LNCaP clone FGC (cell line): Measurements from ENCODE around the gene TMEM150A.
"Not testable (repeated sequence)": the region's sequence is repeated elsewhere in the genome, so short reads cannot be mapped to it uniquely, and the experiment has no call there.

Experiments used
- DNase-seq: peaks from one replicate; pipeline ENCODE4 v3.0.0-alpha.2; 2011; ENCODE audit warnings: low read depth
- H3K4me3 ChIP-seq: 2 replicates; pipeline ENCODE4 v1.5.1; 2011; ENCODE audit warnings: mild to moderate bottlenecking, low read depth, low read length, control low read depth
- TF ChIP-seq, protein P1 (sequence below): IDR thresholded peaks from 2 replicates; pipeline ENCODE4 v1.5.1; 2012; ENCODE audit warnings: mild to moderate bottlenecking; ENCODE audit not compliant: control insufficient read depth, insufficient read depth; ENCODE audit errors: extremely low read depth

TMEM150A gene

DNA sequence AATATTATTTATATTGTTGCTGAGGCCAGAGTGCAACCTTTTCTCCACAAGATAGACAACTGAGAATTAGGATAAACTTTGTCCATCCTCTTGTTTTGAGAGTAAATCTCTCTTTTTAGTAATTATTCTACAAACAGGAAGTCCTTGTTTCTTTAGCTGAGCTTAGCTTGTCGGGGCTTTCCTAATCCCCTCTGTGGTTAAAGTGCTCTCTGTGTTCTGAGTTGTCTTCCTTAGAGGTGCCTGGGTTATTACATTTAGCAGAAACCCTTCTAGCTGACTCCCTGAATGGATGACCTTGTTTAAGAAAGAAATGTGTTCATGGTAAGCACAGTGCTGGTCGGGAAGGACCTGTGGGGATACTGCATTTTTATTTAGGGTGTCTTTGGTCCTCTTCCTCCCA is 26.2 kb upstream of the TMEM150A start:
- DNase-seq: no peak
- TF ChIP-seq, protein P1, sequence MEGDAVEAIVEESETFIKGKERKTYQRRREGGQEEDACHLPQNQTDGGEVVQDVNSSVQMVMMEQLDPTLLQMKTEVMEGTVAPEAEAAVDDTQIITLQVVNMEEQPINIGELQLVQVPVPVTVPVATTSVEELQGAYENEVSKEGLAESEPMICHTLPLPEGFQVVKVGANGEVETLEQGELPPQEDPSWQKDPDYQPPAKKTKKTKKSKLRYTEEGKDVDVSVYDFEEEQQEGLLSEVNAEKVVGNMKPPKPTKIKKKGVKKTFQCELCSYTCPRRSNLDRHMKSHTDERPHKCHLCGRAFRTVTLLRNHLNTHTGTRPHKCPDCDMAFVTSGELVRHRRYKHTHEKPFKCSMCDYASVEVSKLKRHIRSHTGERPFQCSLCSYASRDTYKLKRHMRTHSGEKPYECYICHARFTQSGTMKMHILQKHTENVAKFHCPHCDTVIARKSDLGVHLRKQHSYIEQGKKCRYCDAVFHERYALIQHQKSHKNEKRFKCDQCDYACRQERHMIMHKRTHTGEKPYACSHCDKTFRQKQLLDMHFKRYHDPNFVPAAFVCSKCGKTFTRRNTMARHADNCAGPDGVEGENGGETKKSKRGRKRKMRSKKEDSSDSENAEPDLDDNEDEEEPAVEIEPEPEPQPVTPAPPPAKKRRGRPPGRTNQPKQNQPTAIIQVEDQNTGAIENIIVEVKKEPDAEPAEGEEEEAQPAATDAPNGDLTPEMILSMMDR: no peak
- H3K4me3 ChIP-seq: no peak overlapping the region

DNA sequence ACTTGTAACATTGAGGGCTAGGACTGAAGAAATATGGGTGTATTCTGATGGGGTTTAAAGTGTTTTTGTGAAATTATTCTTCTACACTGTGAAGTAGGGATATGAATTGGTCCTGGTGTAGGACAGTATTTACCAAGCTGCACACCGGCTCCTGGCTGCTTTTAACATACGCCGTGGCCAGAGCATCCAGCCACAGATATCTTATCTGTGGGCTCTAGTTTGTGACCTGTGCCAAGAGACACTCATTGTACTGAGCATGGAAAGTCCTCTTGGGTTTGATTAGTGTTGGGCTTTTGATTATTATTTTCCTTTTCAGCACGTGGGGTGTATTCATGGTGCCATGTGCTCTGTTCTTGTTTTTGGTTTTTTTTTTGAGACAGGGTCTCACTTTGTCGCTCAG is 21.5 kb upstream of the TMEM150A start:
- no peak overlapping the region for H3K4me3 ChIP-seq
- TF ChIP-seq, protein P1: no peak

DNA sequence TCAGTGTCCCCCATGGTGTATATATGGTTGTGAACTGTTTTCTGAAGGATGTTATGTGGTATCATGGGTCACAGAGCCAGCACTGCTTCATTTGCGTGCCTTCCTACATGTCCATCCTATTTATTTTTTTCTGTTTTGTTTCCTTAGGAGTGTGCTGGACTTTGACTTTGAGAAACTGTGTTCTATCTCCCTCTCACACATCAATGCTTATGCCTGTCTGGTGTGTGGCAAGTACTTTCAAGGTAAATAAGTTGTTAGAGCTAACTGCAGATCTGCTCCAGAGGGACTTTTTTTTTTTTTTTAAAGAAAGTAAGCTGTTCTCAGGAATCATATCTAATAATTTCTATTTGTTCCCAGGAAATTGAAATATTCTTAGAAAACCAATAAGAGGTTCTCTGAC is 18.8 kb upstream of the TMEM150A start:
- TF ChIP-seq, protein P1: no peak
- DNase-seq: no peak
- H3K4me3 ChIP-seq: no peak overlapping the region

More for the DNA sequence above, 21.5 kb upstream of the TMEM150A start:
- no peak for DNase-seq

DNA sequence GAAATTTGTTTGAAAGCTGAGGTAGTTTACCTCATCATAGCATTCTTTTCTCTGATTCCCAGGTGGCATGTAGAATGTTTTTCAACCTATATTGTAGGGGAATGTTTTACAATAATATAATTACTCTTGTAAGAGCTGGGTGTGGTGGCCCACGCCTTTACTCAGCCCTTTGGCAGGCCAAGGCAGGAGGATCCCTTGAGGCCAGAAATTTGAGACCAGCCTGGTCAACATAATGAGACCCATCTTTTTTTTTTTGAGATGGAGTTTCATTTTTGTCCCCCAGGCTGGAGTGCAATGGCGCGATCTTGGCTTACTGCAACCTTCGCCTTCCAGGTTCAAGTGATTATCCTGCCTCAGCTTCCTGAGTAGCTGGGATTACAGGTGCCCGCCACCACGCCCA is 17.1 kb upstream of the TMEM150A start:
- TF ChIP-seq, protein P1: no peak
- H3K4me3 ChIP-seq: no peak overlapping the region
- no peak for DNase-seq

DNA sequence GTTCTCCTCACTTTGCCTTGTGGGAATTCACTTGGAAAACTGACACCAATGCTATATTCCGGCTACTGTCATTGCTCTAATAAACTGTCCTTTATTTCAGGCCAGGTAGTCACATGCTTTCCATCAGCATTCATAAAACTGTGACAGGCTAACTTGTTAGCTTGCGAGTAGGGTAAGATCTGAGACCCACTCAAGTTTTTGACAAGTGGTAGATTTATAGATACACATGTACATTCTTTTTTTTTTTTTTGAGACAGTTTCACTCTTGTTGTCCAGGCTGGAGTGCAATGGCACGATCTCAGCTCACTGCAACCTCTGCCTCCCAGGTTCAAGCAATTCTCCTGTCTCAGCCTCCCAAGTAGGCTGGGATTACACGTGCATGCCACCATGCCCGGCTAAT is 15.2 kb upstream of the TMEM150A start:
- not testable (repeated sequence) for H3K4me3 ChIP-seq, DNase-seq

DNA sequence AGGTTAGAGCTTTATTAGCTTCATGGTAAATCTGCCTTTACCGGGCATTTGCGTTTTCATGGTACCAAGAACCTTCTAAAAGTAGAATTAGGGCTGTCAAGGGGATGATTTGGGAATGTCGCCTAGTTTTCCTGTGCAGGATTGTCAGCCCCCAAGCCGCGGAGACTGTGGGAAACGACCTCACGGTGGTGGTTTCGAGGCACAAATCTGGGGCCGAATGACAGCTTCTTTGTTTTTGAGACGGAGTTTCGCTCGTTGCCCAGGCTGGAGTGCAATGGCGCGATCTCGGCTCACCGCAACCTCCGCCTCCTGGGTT is 12.9 kb upstream of the TMEM150A start:
- no peak for DNase-seq
- peak overlapping the region; percentile 61 for H3K4me3 ChIP-seq
- TF ChIP-seq, protein P1: no peak

DNA sequence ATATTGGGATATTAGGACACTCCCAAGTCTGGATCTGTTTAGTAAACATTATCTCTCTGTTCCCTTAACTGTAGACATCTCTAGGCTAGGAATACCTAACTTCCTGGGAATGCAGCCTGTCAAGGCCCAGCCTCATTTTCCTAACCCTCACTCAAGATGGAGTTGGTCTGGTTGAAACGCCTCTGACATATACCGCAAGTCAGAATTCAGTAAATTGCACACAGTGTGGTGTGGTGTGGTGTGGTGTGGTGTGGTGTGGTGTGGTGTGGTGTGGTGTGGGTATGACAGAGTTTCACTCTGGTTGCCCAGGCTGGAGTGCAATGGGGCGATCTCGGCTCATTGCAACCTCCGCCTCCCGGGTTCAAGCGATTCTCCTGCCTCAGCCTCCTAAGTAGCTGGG is 12.3 kb upstream of the TMEM150A start:
- not testable (repeated sequence) for H3K4me3 ChIP-seq

DNA sequence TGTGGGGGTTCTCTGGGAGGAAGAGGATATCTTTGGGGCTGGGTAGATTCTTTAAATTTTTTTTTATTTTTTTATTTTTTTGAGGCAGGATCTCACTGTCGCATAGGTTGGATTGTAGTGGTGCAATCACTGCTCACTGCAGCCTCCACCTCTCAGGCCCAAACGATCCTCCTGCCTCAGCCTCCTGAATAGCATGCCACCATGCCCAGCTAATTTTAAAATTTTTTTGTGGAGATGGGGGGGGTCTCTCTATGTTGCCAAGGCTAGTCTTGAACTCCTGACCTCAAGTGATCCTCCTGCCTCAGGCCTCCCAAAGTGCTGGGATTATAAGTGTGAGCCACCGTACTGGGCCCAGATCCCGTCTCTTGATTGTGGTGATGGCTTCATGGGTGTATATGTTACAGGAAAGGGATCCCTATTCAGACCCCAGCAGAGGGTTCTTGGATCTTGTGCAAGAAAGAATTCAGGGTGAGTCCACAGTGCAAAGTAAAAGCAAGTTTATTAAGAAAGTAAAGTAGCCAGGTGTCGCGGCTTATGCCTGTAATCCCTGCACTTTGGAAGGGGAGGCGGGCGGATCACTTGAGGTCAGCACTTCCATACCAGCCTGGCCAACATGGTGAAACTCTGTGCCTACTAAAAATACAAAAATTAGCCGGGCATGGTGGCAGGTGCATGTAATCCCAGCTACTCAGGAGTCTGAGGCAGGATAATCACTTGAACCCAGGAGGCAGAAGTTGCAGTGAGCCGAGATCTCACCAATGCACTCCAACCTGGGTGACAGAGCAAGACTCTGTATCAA is 11.4 kb upstream of the TMEM150A start:
- DNase-seq: no peak
- TF ChIP-seq, protein P1: no peak
- H3K4me3 ChIP-seq: no peak overlapping the region

More for the DNA sequence above, 12.3 kb upstream of the TMEM150A start:
- DNase-seq: not testable (repeated sequence)
